Heart left ventricle (tissue), 16 donors: ENCODE results near the gene SCRN2. TPM values are rescaled to one million over a fixed set of nuclear protein-coding genes. Genes with fewer than 3 reads are reported as not detected.

Experiments
- ATAC-seq, 4 donors: fragments of 200-7000 bp; cut with Tn5 transposase; one replicate each; pipeline ENCODE4 v1.9.1; 2020 to 2022; ENCODE audit warnings: moderate library complexity in 4 of 4, mild to moderate bottlenecking in 3 of 4, moderate number of reproducible peaks in 1 of 4
- DNase-seq, 5 donors: peaks; one replicate each; pipeline ENCODE4 v3.0.0-alpha.2; 2020
- H3K27ac ChIP-seq, 12 donors: fragments of 200-600 bp; sonication (generic) in 4 of 12; one replicate each; pipeline versions ENCODE4 v1.5.0 to v1.8.0; 2016 to 2022; ENCODE audit warnings: mild to moderate bottlenecking in 2 of 12
- H3K27me3 ChIP-seq, 9 donors: fragments of 200-600 bp; sonication (generic) in 2 of 9; one replicate each; pipeline versions ENCODE4 v1.5.1 to v1.8.0; 2016 to 2022; ENCODE audit warnings: mild to moderate bottlenecking in 3 of 9
- H3K36me3 ChIP-seq, 9 donors: fragments of 200-600 bp; sonication (generic) in 2 of 9; one replicate each; pipeline versions ENCODE4 v1.5.0 to v1.8.0; 2018 to 2022; ENCODE audit warnings: mild to moderate bottlenecking in 2 of 9
- H3K4me1 ChIP-seq, 12 donors: fragments of 200-600 bp; sonication (generic) in 4 of 12; one replicate each; pipeline versions ENCODE4 v1.5.0 to v1.8.0; 2016 to 2022; ENCODE audit warnings: mild to moderate bottlenecking in 3 of 12
- H3K4me3 ChIP-seq, 12 donors: fragments of 200-600 bp; sonication (generic) in 4 of 12; one replicate each; pipeline versions ENCODE4 v1.5.0 to v1.8.0; 2017 to 2022; ENCODE audit warnings: mild to moderate bottlenecking in 9 of 12, moderate library complexity in 4 of 12
- H3K9me3 ChIP-seq, 12 donors: fragments of 200-600 bp; sonication (generic) in 4 of 12; one replicate each; pipeline versions ENCODE4 v1.5.0 to v1.8.0; 2016 to 2022; ENCODE audit warnings: mild to moderate bottlenecking in 1 of 12
- CTCF ChIP-seq, 12 donors: fragments of 200-600 bp; sonication (generic) in 4 of 12; IDR thresholded peaks; one replicate each; pipeline versions ENCODE4 v1.5.0 to v1.8.0; 2018 to 2022; ENCODE audit warnings: antibody characterized with exemption in 12 of 12, mild to moderate bottlenecking in 5 of 12
- POLR2A ChIP-seq, 2 donors: fragments of 450-650 bp; IDR thresholded peaks; one replicate each; pipeline ENCODE4 v1.6.1; 2017; ENCODE audit warnings: antibody characterized with exemption in 2 of 2, mild to moderate bottlenecking in 2 of 2, moderate library complexity in 2 of 2
- WGBS, 4 donors: extraction: QIAGEN DNeasy Blood & Tissue Kit in 2 of 4; methylation state at CpG; one replicate each; pipeline versions ENCODE4 v1.1.5 to v1.1.7; 2013 to 2018; 5-methylcytosine and 5-hydroxymethylcytosine counted together
- intact Hi-C, 10 donors: fragments of 100-400 bp; cut with DNase I; formaldehyde crosslinking; loops; one replicate each; pipeline versions ENCODE4 v1.11.1 to v1.14.2; 2022
- polyA plus RNA-seq, 2 donors: library from polyadenylated mRNA; stranded (reverse); fragments of 200-250 nt; gene quantifications; one replicate each; pipeline ENCODE4 v1.2.3, GENCODE V29; 2013
- total RNA-seq, 9 donors: library from RNA; depleted of rRNA in 2 of 9; stranded (reverse); fragments of >200 nt in 2 of 9; fragmentation: NEBNext Ultra II Directional in 3 of 9; extraction: Animal tissue kit (Norgen Biotek cat#: 25700) in 3 of 9; gene quantifications; one replicate each; pipeline versions ENCODE4 v1.1.0 to v1.2.4, GENCODE V29; 2016 to 2023
- donor health status: ischemic (EF 13 %, LVEDD 7.1; RV severe dilation, severe dysfunction).
- donor health status: healthy with polysubstance abuse.
- donor health status: DM: no; HTN: yes; CAD: no.
- donor health status: DM: no; HTN: no; CAD: no.
- donor health status: ischemic (EF 25% LVEDD 6.9; RV normal size, moderate dysfunction).
- donor health status: ischemic (EF 25% LVEDD 5.7; RV mildly dilated, moderate dysfunction).
- donor health status: healthy.
- donor health status: DM: yes; HTN: yes; CAD: no.
- donor health status: ischemic (EF 35%, LVEDD 5.7; RV mildly dilated, moderate dysfunction).
- donor health status: nonischemic (EF 11% LVEDD 7.7; RV severe dilation, severe dysfunction).
- donor health status: DM: yes; HTN: yes; CAD: no.
- donor health status: PGD.
- donor health status: ischemic (EF 29% LVEDD 5.4; RV normal size, mild dysfunction).
- donor health status: nonischemic (EF 23%, LVEDD 6.1; RV moderate dilation, normal function).

The SCRN2 gene
- total and polyA plus RNA-seq, 11 donors = 17.5 to 58.5 (median 33.9) TPM

- H3K4me3 ChIP-seq = no peak overlapping the region
- no peaks in the 10 kb centered on the region for H3K36me3 ChIP-seq
- no peaks in the 10 kb centered on the region for H3K27me3 ChIP-seq
- no peak overlapping the region for H3K27ac ChIP-seq
- ATAC-seq = no peak
- no peak for TF ChIP-seq POLR2A (IDR thresholded peaks at IDR 0.05)
- no peak for TF ChIP-seq CTCF (IDR thresholded peaks at IDR 0.05)
- 76 to 82% (median 78%) methylated on average over 6 of the region's 6 CpGs for WGBS, 4 donors
- no peaks in the 10 kb centered on the region for H3K9me3 ChIP-seq
- peak in 1 of 5 donors; percentile 29 for DNase-seq
- intact Hi-C loops = loop anchor here in 1 of 10 donors (1.0 kb wide), 1 partner anchor 43 kb away; no protein-coding TSS in a partner anchor
- H3K4me1 ChIP-seq = peaks cover 0 to 20% (median 0%) of the 10 kb centered on the region in 12 donors
Measured at GRCh38 chr17:47888293-47888692, 47.2 kb upstream of the SCRN2 start.

- no peak for TF ChIP-seq POLR2A (IDR thresholded peaks at IDR 0.05)
- TF ChIP-seq CTCF (IDR thresholded peaks at IDR 0.05) = no peak
- H3K27ac ChIP-seq = no peak overlapping the region
- intact Hi-C loops = no loop called here
- H3K9me3 ChIP-seq = no peaks in the 10 kb centered on the region
- H3K27me3 ChIP-seq = no peaks in the 10 kb centered on the region
- 58 to 71% (median 62%) methylated on average over 5 to 11 of the region's 11 CpGs for WGBS, 4 donors
- ATAC-seq (peak in 2 of 4 donors; percentile 5 to 16), DNase-seq (peak in 1 of 5 donors; percentile 51)
- H3K4me1 ChIP-seq = peaks cover 0 to 29% (median 3%) of the 10 kb centered on the region in 12 donors
- H3K4me3 ChIP-seq = no peak overlapping the region
- H3K36me3 ChIP-seq = no peaks in the 10 kb centered on the region
Measured at GRCh38 chr17:47884905-47885730, 44.0 kb upstream of the SCRN2 start.

DNA sequence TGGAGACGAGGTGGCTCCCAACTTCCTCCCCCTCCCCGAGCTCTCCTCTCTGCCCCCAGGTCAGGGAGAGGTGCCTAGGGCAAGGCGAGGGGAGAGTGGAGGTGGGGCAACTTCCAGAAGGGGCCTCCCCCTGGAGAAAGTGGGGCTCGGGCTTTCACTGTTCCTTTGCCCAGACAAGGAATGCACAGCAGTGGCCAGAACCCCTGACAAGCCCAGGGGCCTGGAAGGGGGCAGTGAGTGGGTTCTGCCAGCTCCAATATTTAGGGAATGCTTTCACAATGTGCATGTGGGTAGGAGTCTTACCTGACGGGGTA, 43.3 kb upstream of the SCRN2 start:
- peak in 1 of 5 donors; percentile 14 for DNase-seq
- 49 to 65% (median 58%) methylated on average over 5 of the region's 5 CpGs for WGBS, 4 donors
- no peak overlapping the region for H3K27ac ChIP-seq
- H3K4me3 ChIP-seq = no peak overlapping the region
- no peaks in the 10 kb centered on the region for H3K27me3 ChIP-seq
- H3K9me3 ChIP-seq = no peaks in the 10 kb centered on the region
- no peak for ATAC-seq
- intact Hi-C loops = no loop called here
- TF ChIP-seq CTCF (IDR thresholded peaks at IDR 0.05) = no peak
- no peak for TF ChIP-seq POLR2A (IDR thresholded peaks at IDR 0.05)
- peaks cover 0 to 29% (median 3%) of the 10 kb centered on the region in 12 donors for H3K4me1 ChIP-seq
- no peaks in the 10 kb centered on the region for H3K36me3 ChIP-seq

DNA sequence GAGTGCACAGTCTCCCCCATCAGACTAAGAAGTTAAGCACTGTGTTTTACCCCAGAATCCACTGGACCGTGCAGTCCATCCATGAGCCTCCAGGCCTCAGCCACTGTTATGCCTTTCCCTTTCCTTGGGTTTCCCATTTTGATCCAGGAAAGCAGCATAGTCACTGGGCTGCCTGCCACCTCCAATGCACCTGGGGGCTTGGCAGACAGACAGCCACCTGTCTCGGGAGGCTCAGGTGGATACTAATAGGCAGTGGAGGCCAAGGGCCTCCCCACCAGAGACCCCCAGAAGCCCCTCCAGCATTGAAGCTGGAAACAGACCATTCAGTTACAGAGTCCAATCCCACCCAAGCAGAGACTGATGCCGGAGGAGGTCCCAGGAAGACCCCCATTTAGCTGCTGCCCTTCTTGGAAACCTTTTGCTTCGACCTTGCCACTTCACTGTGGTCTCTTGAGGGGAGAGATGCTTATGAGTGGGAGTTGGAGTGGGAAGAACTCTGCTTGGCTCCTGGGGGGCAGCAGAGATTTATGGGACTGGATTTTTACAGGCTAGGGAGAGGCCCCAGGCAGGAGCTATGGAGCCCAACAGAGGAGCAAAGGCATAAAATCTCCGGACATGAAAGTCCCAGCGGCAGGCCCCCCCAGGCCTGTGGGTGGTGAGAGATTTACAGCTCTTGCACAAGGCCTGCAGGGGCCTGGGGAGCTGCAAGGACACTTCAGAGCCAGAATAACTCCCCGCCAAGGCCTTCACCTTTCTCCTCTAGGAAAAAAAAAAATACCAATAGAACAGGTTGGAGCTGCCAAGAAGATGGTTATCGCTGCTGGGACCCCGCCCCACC, 42.7 kb upstream of the SCRN2 start:
- 76 to 82% (median 78%) methylated on average over 9 of the region's 9 CpGs for WGBS, 4 donors
- peak in 1 of 5 donors; percentile 16 for DNase-seq
- Histone ChIP-seq H3K4me1 (peaks cover 0 to 29% (median 3%) of the 10 kb centered on the region in 12 donors), H3K4me3 (no peak overlapping the region), H3K36me3 (no peaks in the 10 kb centered on the region), H3K9me3 (no peaks in the 10 kb centered on the region), H3K27me3 (no peaks in the 10 kb centered on the region), H3K27ac (peak overlapping the region in 3 of 12 donors; percentile 1 to 34 (median 30))
- intact Hi-C loops = loop anchor here in 1 of 10 donors (2.0 kb wide), 1 partner anchor 33 kb away; the partner anchor contains the start of gene SP6
- TF ChIP-seq CTCF (IDR thresholded peaks at IDR 0.05) (no peak), POLR2A (IDR thresholded peaks at IDR 0.05) (no peak)
- no peak for ATAC-seq
